GM21576 (cell line): Measurements from ENCODE around the gene DDR2.

Experiments used
- ATAC-seq: cut with Tn5 transposase; IDR thresholded peaks from one replicate; pipeline ENCODE4 v1.9.1; 2021; ENCODE audit warnings: mild to moderate bottlenecking, moderate library complexity; ENCODE audit not compliant: unreplicated experiment

The DDR2 gene

GRCh38 chr1:162822391-162823200 lies 190.3 kb downstream of the DDR2 start:
- no peak for ATAC-seq

GRCh38 chr1:162823231-162823630 lies 191.0 kb downstream of the DDR2 start:
- no peak for ATAC-seq

- ATAC-seq: no peak
Observed at GRCh38 chr1:162823771-162824525, 191.7 kb downstream of the DDR2 start.

- ATAC-seq: no peak
Observed at GRCh38 chr1:162829268-162829667, 197.0 kb downstream of the DDR2 start.

- no peak for ATAC-seq
Observed at GRCh38 chr1:162832470-162832869, 200.2 kb downstream of the DDR2 start.

GRCh38 chr1:162835157-162835899 lies 203.1 kb downstream of the DDR2 start:
- ATAC-seq: peak; percentile 92
